ELF-1 (cell line): ENCODE results near the gene ZNF423.

Experiments
- DNase-seq: peaks from one replicate; pipeline ENCODE4 v3.0.0-alpha.2; 2016; ENCODE audit warnings: low read depth, low spot score

ZNF423 gene

GRCh38 chr16:49786926-49787557 is 68.9 kb downstream of the ZNF423 start:
- no peak for DNase-seq

- DNase-seq: no peak
Observed at GRCh38 chr16:49785970-49786369, 69.9 kb downstream of the ZNF423 start.

- DNase-seq: no peak
Observed at GRCh38 chr16:49782405-49782804, 73.5 kb downstream of the ZNF423 start.

GRCh38 chr16:49781401-49781800 is 74.5 kb downstream of the ZNF423 start:
- no peak for DNase-seq

- DNase-seq: no peak
Observed at GRCh38 chr16:49780433-49780832, 75.5 kb downstream of the ZNF423 start.

- DNase-seq: no peak
Observed at GRCh38 chr16:49779979-49780378, 75.9 kb downstream of the ZNF423 start.

GRCh38 chr16:49778202-49778930 is 77.5 kb downstream of the ZNF423 start:
- DNase-seq: no peak

- DNase-seq: no peak
Observed at GRCh38 chr16:49776734-49777133, 79.2 kb downstream of the ZNF423 start.

- peak; percentile 62 for DNase-seq
Observed at GRCh38 chr16:49776085-49776595, 79.8 kb downstream of the ZNF423 start.

- no peak for DNase-seq
Observed at GRCh38 chr16:49775581-49775980, 80.3 kb downstream of the ZNF423 start.

- no peak for DNase-seq
Observed at GRCh38 chr16:49775018-49775417, 80.9 kb downstream of the ZNF423 start.

GRCh38 chr16:49773534-49774475 is 82.1 kb downstream of the ZNF423 start:
- DNase-seq: no peak

GRCh38 chr16:49767998-49768397 is 87.9 kb downstream of the ZNF423 start:
- no peak for DNase-seq

GRCh38 chr16:49767414-49767813 is 88.5 kb downstream of the ZNF423 start:
- DNase-seq: no peak

- no peak for DNase-seq
Observed at GRCh38 chr16:49766225-49766624, 89.7 kb downstream of the ZNF423 start.

GRCh38 chr16:49763826-49764225 is 92.1 kb downstream of the ZNF423 start:
- no peak for DNase-seq

- DNase-seq: no peak
Observed at GRCh38 chr16:49760815-49761214, 95.1 kb downstream of the ZNF423 start.

- no peak for DNase-seq
Observed at GRCh38 chr16:49757559-49758069, 98.3 kb downstream of the ZNF423 start.

GRCh38 chr16:49756775-49757558 is 98.9 kb downstream of the ZNF423 start:
- no peak for DNase-seq

GRCh38 chr16:49755716-49756505 is 100.0 kb downstream of the ZNF423 start:
- DNase-seq: no peak
